ENCODE results near the gene WIZ. TPM values are rescaled to one million over a fixed set of nuclear protein-coding genes. Genes with fewer than 3 reads are reported as not detected.

WIZ gene
- total RNA-seq, 2 donors from 2014 or later, result 38.0 to 38.6 TPM

DNA sequence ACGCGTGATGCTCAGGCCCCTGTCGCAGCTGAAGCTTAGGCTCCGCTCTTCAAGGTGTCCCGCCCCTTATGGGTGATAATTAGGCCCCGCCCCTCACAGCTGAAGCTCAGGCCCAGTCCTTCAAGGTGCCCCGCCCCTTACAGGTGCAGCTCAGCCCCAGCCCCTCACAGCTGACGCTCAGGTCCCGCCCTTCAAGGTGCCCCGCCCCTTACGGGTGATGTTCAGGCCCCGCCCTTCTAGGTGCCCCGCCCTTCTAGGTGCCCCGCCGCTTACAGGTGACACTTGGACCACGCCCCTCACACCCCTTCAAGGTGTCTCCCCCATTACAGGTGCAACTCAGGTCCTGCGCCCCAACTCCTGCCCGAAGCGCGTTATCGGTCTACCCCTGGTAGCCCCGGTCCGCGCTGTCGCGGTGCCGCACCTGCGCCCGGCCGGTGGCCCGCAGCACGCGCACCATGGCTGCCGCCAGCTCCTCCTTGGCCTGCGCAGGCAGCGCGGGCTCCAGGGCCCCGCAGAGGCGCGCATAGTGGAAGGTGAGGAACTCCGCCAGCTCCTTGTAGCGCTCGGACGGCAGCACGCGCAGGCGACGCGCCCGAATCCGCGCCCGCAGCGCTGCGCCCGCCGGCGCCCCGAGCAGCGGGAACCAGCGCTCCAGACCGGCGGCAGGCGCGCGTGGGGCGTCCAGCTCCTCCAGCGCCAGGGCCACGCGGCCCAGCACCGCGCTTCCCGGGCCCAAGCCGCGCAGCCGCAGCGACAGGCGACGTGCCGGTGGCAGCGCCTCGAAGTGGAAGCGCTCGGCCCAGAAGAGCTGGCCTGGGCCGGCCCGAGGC is 7.3 kb upstream of the WIZ start:
- H3K27me3 ChIP-seq (ENCODE audit: control insufficient read depth, insufficient read depth, low read length, poor library complexity, severe bottlenecking), result peaks cover 81% of the 10 kb centered on the region
- no peaks in the 10 kb centered on the region for H3K4me1 Mint-ChIP-seq
- TF ChIP-seq, protein P1, sequence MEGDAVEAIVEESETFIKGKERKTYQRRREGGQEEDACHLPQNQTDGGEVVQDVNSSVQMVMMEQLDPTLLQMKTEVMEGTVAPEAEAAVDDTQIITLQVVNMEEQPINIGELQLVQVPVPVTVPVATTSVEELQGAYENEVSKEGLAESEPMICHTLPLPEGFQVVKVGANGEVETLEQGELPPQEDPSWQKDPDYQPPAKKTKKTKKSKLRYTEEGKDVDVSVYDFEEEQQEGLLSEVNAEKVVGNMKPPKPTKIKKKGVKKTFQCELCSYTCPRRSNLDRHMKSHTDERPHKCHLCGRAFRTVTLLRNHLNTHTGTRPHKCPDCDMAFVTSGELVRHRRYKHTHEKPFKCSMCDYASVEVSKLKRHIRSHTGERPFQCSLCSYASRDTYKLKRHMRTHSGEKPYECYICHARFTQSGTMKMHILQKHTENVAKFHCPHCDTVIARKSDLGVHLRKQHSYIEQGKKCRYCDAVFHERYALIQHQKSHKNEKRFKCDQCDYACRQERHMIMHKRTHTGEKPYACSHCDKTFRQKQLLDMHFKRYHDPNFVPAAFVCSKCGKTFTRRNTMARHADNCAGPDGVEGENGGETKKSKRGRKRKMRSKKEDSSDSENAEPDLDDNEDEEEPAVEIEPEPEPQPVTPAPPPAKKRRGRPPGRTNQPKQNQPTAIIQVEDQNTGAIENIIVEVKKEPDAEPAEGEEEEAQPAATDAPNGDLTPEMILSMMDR (conservative IDR thresholded peaks at IDR 0.05), result no peak

DNA sequence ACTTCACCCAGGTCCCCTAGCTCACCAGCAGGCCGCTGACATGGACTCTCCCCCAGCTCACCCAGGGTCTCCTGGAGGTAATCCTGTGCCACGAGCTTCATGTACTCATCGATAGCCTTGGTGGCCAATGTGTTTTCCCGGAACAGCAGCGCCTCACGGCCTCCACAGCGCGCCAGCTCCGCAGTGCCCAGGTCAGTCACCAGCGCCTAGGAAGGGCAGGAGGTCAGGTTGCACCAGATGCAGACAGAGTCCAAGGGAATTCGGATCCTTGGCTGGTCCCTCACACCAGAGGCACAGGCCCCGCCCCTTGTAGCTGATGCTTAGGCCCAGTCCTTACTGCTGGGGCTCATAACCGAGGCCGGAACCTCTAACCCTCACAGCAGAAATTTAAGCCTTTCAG is 6.7 kb upstream of the WIZ start:
- H3K4me3 Mint-ChIP-seq, result no peak overlapping the region
- TF ChIP-seq, protein P1 (conservative IDR thresholded peaks at IDR 0.05), result no peak
- H3K27ac ChIP-seq (ENCODE audit: low read depth, low read length), result no peak overlapping the region

More for the DNA sequence above, 7.3 kb upstream of the WIZ start:
- H3K4me1 ChIP-seq (ENCODE audit: control insufficient read depth, insufficient read depth, low read length), result no peaks in the 10 kb centered on the region
- H3K27ac ChIP-seq (ENCODE audit: low read depth, low read length), result no peak overlapping the region
- H3K4me3 ChIP-seq (ENCODE audit: low read length), result no peak overlapping the region
- Mint-ChIP-seq H3K36me3 (ENCODE audit: low read depth) (no peaks in the 10 kb centered on the region), H3K4me3 (no peak overlapping the region), H3K27ac (no peak overlapping the region), H3K27me3 (ENCODE audit: insufficient read depth) (peaks cover 93% of the 10 kb centered on the region), H3K9me3 (no peaks in the 10 kb centered on the region)
- DNase-seq, result peak; percentile 98
- 11 to 14% methylated on average over 20 to 86 of the region's 86 CpGs for WGBS, 2 experiments (ENCODE audit: insufficient coverage in 1 of 2, insufficient read length in 1 of 2)
- no peak overlapping the region for H3K9ac ChIP-seq (ENCODE audit: extremely low read depth, low read length, poor library complexity, severe bottlenecking)
- no peaks in the 10 kb centered on the region for H3K36me3 ChIP-seq (ENCODE audit: control insufficient read depth, insufficient read depth, low read length)
- H3K9me3 ChIP-seq (ENCODE audit: control insufficient read depth, low read length), result no peaks in the 10 kb centered on the region

DNA sequence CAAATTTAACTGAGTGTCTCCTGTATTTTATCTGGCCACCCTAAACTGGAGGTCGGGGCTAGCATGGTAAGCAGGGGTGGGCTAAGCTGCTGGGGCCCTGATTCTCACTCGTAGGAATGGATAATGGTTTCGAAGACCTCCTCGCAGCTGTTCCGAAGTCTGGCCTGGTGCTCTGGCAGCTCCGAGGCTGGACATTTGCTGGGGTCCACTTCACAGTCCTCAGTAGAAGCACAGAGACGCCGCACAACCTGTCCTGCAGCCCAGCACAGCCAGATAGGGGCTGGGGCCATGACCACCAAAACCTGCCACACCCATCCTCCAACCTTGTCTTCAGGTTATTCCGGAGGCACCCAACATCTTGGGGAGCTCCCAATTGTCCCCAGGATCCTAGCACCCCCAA is 6.2 kb upstream of the WIZ start:
- no peak overlapping the region for H3K4me3 ChIP-seq (ENCODE audit: low read length)
- peaks cover 92% of the 10 kb centered on the region for H3K27me3 ChIP-seq (ENCODE audit: control insufficient read depth, insufficient read depth, low read length, poor library complexity, severe bottlenecking)
- no peak for DNase-seq

More for the DNA sequence above, 6.7 kb upstream of the WIZ start:
- Histone ChIP-seq H3K4me3 (ENCODE audit: low read length) (no peak overlapping the region), H3K9ac (ENCODE audit: extremely low read depth, low read length, poor library complexity, severe bottlenecking) (no peak overlapping the region), H3K36me3 (ENCODE audit: control insufficient read depth, insufficient read depth, low read length) (no peaks in the 10 kb centered on the region), H3K27me3 (ENCODE audit: control insufficient read depth, insufficient read depth, low read length, poor library complexity, severe bottlenecking) (peaks cover 88% of the 10 kb centered on the region), H3K4me1 (ENCODE audit: control insufficient read depth, insufficient read depth, low read length) (no peaks in the 10 kb centered on the region), H3K9me3 (ENCODE audit: control insufficient read depth, low read length) (no peaks in the 10 kb centered on the region)
- Mint-ChIP-seq H3K27me3 (ENCODE audit: insufficient read depth) (peaks cover 93% of the 10 kb centered on the region), H3K4me1 (no peaks in the 10 kb centered on the region), H3K27ac (no peak overlapping the region), H3K36me3 (ENCODE audit: low read depth) (no peaks in the 10 kb centered on the region), H3K9me3 (no peaks in the 10 kb centered on the region)
- no peak for DNase-seq
- 79 to 83% methylated on average over 14 of the region's 14 CpGs for WGBS, 2 experiments (ENCODE audit: insufficient coverage in 1 of 2, insufficient read length in 1 of 2)

More for the DNA sequence above, 6.2 kb upstream of the WIZ start:
- Mint-ChIP-seq H3K36me3 (ENCODE audit: low read depth) (no peaks in the 10 kb centered on the region), H3K9me3 (no peaks in the 10 kb centered on the region), H3K4me1 (no peaks in the 10 kb centered on the region), H3K27ac (no peak overlapping the region), H3K4me3 (no peak overlapping the region), H3K27me3 (ENCODE audit: insufficient read depth) (peaks cover 93% of the 10 kb centered on the region)
- WGBS, 2 experiments (ENCODE audit: insufficient coverage in 1 of 2, insufficient read length in 1 of 2), result 91% methylated on average over 8 to 9 of the region's 9 CpGs
- H3K36me3 ChIP-seq (ENCODE audit: control insufficient read depth, insufficient read depth, low read length), result no peaks in the 10 kb centered on the region
- TF ChIP-seq, protein P1 (conservative IDR thresholded peaks at IDR 0.05), result no peak
- no peaks in the 10 kb centered on the region for H3K9me3 ChIP-seq (ENCODE audit: control insufficient read depth, low read length)
- no peak overlapping the region for H3K27ac ChIP-seq (ENCODE audit: low read depth, low read length)
- no peak overlapping the region for H3K9ac ChIP-seq (ENCODE audit: extremely low read depth, low read length, poor library complexity, severe bottlenecking)
- no peaks in the 10 kb centered on the region for H3K4me1 ChIP-seq (ENCODE audit: control insufficient read depth, insufficient read depth, low read length)

Measured in endodermal cell (in vitro differentiated cells).